Esophagus muscularis mucosa (tissue), 3 donors: ENCODE results near the gene MICAL3.

Experiments
- POLR2A ChIP-seq: fragments of 450-650 bp; IDR thresholded peaks from one replicate; pipeline ENCODE4 v1.6.1; 2017; ENCODE audit warnings: antibody characterized with exemption, moderate library complexity, mild to moderate bottlenecking, low read depth
- POLR2AphosphoS5 ChIP-seq, 2 donors: sonication (generic); formaldehyde crosslinking; IDR thresholded peaks; one replicate each; pipeline ENCODE4 v1.6.1; 2017; ENCODE audit warnings: antibody characterized with exemption in 2 of 2
- TF ChIP-seq, protein P1 (sequence below), 3 experiments: fragments of 200-600 bp in 2 of 3; fragments of 450-650 bp in 1 of 3; sonication (generic) in 2 of 3; IDR thresholded peaks; one replicate each; pipeline ENCODE4 v1.5.1; 2017 to 2019; ENCODE audit warnings: antibody characterized with exemption in 3 of 3, mild to moderate bottlenecking in 2 of 3, moderate library complexity in 1 of 3

- TF ChIP-seq, protein P1, sequence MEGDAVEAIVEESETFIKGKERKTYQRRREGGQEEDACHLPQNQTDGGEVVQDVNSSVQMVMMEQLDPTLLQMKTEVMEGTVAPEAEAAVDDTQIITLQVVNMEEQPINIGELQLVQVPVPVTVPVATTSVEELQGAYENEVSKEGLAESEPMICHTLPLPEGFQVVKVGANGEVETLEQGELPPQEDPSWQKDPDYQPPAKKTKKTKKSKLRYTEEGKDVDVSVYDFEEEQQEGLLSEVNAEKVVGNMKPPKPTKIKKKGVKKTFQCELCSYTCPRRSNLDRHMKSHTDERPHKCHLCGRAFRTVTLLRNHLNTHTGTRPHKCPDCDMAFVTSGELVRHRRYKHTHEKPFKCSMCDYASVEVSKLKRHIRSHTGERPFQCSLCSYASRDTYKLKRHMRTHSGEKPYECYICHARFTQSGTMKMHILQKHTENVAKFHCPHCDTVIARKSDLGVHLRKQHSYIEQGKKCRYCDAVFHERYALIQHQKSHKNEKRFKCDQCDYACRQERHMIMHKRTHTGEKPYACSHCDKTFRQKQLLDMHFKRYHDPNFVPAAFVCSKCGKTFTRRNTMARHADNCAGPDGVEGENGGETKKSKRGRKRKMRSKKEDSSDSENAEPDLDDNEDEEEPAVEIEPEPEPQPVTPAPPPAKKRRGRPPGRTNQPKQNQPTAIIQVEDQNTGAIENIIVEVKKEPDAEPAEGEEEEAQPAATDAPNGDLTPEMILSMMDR (IDR thresholded peaks at IDR 0.05), result no peak
- no peak for TF ChIP-seq POLR2AphosphoS5 (IDR thresholded peaks at IDR 0.05)
- no peak for TF ChIP-seq POLR2A
These were observed 126.9 kb downstream of the MICAL3 start for GRCh38 chr22:17897426-17897825.
